ENCODE measurements around the gene RAPGEF3.

The RAPGEF3 gene

DNA sequence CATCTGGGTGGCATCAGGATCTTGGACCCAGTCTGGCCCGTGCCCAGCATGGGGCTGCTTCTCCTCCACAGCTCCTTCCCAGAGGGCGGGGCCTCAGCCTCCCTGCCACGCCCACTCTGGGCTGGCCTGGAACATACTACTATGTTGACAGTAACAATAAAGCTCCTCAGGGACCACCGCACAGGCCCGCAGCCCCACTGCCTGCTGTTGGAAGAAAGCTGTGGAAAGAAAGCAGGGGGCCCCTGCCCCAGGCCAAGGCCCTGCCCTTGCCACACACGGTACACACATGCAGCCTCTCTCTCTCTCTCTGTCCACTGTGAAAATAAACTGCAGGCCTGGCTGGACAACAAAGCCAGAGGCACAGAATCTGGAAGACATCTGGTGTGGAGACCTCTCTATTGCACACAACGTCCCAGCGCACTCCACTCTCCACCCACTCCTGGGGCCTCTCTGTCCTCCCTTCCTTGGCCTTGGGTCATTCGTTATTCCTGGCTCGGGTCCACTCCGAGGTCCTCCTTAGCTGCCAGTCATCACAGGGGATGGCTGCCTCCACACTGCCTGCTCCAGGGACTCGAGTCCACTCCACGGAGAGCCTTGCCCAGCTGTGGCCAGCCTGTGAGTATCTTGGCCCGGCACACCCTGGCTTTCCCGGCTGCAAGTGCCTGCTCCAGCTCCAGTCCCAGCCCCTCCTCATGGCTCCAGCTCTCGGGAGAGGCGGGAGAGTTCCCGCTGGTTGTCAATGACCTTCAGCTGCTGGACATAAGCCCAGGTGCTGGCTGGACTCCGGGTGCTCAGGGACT lies 21.6 kb downstream of the RAPGEF3 start:
- TF ChIP-seq, protein P1, sequence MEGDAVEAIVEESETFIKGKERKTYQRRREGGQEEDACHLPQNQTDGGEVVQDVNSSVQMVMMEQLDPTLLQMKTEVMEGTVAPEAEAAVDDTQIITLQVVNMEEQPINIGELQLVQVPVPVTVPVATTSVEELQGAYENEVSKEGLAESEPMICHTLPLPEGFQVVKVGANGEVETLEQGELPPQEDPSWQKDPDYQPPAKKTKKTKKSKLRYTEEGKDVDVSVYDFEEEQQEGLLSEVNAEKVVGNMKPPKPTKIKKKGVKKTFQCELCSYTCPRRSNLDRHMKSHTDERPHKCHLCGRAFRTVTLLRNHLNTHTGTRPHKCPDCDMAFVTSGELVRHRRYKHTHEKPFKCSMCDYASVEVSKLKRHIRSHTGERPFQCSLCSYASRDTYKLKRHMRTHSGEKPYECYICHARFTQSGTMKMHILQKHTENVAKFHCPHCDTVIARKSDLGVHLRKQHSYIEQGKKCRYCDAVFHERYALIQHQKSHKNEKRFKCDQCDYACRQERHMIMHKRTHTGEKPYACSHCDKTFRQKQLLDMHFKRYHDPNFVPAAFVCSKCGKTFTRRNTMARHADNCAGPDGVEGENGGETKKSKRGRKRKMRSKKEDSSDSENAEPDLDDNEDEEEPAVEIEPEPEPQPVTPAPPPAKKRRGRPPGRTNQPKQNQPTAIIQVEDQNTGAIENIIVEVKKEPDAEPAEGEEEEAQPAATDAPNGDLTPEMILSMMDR (IDR thresholded peaks at IDR 0.05; ENCODE audit: low read depth, low read length, missing control alignments), result no peak
- in situ Hi-C loops (cut with HindIII; ENCODE audit: low sequenced_read_pairs), result no loop called here
- no peak overlapping the region for H3K4me3 ChIP-seq (ENCODE audit: low read depth, low read length)
- no peak for DNase-seq (ENCODE audit: low read depth)

DNA sequence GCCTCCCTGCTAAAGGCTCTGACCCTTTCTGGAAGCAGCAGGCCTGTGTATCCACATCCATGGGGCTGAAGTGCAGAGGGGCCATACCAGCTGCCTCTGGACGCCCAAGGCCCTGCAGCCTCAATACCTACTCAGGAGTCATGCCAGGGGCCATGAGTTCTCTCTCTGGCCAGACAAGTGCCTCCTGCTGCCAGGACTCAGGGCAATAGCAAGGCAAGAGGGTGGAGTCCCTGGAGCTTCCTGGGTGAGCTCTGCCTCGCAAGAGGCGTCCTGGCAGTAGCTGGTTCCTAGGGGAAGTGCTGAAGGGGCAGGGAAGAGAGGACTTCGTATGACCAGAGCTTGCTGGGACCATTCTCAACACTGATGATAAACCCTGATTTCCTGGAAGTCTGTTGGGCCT lies 22.5 kb downstream of the RAPGEF3 start:
- DNase-seq (ENCODE audit: low read depth), result no peak
- in situ Hi-C loops (cut with HindIII; ENCODE audit: low sequenced_read_pairs), result no loop called here
- no peak overlapping the region for H3K4me3 ChIP-seq (ENCODE audit: low read depth, low read length)
- TF ChIP-seq, protein P1 (IDR thresholded peaks at IDR 0.05; ENCODE audit: low read depth, low read length, missing control alignments), result no peak

DNA sequence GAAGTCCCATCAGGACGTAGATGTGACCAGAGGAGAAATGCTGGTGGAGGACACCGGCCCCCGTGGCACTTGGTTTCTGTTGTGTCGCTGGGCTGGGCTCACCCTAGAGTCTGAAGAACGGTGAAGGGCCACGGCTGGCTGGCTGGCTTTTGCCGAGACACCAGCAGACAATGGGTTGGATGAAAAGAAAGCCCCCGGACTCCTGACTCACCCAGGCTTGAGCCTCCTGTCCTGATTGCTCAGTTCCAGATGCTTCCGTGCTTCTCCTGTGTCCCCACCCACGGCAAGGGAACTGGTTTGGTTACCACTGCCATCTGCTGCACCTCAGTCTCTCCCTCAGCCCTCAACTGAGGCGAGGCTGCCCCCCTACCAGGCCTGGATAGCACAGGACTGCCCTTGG lies 23.0 kb downstream of the RAPGEF3 start:
- in situ Hi-C loops (cut with HindIII; ENCODE audit: low sequenced_read_pairs), result no loop called here
- DNase-seq (ENCODE audit: low read depth), result no peak
- TF ChIP-seq, protein P1 (IDR thresholded peaks at IDR 0.05; ENCODE audit: low read depth, low read length, missing control alignments), result no peak
- H3K4me3 ChIP-seq (ENCODE audit: low read depth, low read length), result no peak overlapping the region

DNA sequence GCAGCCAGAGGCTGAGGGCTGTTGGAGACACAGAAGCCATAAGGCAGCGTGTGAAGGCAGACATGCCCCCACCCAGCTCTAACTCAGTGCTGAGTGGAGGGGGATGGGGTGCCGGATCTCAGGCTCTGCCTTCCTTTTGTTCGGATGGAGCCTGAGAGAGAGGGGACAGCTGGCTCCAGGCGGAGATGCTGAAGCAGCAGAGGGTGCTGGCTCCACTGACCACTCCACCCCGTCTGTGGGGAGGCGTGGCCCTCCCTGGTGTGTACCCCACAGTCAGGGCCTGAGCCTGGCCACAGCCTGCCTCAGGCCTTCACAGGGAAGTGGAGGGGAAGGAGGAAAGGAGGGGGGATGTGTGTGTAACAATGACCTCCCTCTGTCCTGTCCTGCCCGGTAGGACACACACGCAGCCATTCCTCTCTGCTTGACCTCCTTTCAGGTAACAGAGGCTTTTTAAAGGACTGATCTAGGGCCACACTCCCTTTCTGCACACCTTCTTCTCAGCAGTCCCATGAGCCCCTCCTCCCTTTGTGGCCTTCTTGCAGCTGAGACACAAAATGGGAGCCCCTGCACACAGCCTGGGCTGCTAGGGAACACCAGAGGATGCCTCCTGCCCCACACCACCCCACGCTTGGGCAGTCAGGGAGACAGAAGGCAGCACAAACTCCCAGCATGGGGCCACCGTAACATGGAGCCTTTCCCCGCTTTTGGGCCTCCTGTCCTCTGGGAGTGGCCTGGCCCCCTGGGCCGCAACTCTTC lies 23.8 kb downstream of the RAPGEF3 start:
- TF ChIP-seq, protein P1 (IDR thresholded peaks at IDR 0.05; ENCODE audit: low read depth, low read length, missing control alignments), result no peak
- in situ Hi-C loops (cut with HindIII; ENCODE audit: low sequenced_read_pairs), result no loop called here
- H3K4me3 ChIP-seq (ENCODE audit: low read depth, low read length), result no peak overlapping the region
- no peak for DNase-seq (ENCODE audit: low read depth)

DNA sequence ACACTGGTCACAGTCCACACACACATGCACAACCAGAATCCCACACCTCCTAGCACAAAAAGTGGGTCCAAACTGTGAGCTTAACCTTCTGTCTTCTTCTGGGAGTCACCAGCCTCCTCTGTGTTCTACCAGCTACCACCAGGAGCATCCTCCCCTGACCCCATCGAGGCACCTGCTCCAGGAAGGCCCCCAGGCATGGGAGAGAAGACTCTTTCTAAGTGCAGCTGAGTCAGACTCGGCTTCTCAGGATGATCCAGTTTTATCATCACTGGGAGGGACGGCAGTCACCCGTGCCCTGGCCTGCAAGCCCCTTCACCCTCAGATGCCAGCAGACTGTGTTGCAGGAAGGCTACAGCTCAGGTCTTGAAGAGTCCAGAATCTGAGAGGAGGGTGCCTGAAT lies 25.5 kb downstream of the RAPGEF3 start:
- no peak for DNase-seq (ENCODE audit: low read depth)
- TF ChIP-seq, protein P1 (IDR thresholded peaks at IDR 0.05; ENCODE audit: low read depth, low read length, missing control alignments), result no peak
- no peak overlapping the region for H3K4me3 ChIP-seq (ENCODE audit: low read depth, low read length)
- in situ Hi-C loops (cut with HindIII; ENCODE audit: low sequenced_read_pairs), result no loop called here

DNA sequence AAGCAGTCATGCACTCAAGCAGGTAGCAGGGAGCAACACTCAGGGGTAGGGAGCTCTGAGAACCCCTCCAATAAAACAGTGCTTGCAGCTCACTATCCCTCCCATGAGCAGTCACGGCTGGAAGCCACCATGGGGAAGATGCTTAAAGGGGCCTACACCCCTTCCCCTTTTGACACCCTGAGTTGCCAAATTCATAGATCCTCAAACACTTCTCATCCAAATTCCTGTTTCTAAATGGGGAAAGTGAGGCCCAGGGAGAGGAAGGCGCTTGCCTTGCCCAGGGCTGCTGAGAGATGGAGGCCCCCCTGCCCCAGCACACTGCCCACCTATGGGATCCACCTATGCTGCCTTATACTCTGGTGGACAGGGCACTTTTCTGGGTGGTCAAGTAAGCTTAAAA lies 26.2 kb downstream of the RAPGEF3 start:
- in situ Hi-C loops (cut with HindIII; ENCODE audit: low sequenced_read_pairs), result no loop called here
- H3K4me3 ChIP-seq (ENCODE audit: low read depth, low read length), result no peak overlapping the region
- TF ChIP-seq, protein P1 (IDR thresholded peaks at IDR 0.05; ENCODE audit: low read depth, low read length, missing control alignments), result no peak
- no peak for DNase-seq (ENCODE audit: low read depth)

Data from astrocyte of the cerebellum (primary cell).